HepG2 (cell line): ENCODE data around the gene USP7. TPM values are rescaled to one million over a fixed set of nuclear protein-coding genes. Genes with fewer than 3 reads are reported as not detected.

Source experiments
- BATF2 ChIP-seq: sonication (generic); formaldehyde crosslinking; IDR thresholded peaks from 2 replicates; pipeline ENCODE4 v1.8.0; 2022; ENCODE audit warnings: mild to moderate bottlenecking, missing genetic modification reagents, moderate library complexity
- CTCF ChIP-seq: sonication (generic); formaldehyde crosslinking; IDR thresholded peaks from 2 replicates; pipeline ENCODE4 v1.5.0; 2020; ENCODE audit warnings: mild to moderate bottlenecking, missing genetic modification reagents, moderate library complexity
- DPF2 ChIP-seq: sonication (generic); formaldehyde crosslinking; IDR thresholded peaks from 2 replicates; pipeline ENCODE4 v1.4.0; 2020; ENCODE audit warnings: mild to moderate bottlenecking, low read depth, missing genetic modification reagents, borderline replicate concordance
- GFI1 ChIP-seq: sonication (generic); formaldehyde crosslinking; IDR thresholded peaks from 2 replicates; pipeline ENCODE4 v1.5.0; 2020; ENCODE audit warnings: missing genetic modification reagents, mild to moderate bottlenecking, borderline replicate concordance
- HMGXB3 ChIP-seq: sonication (generic); formaldehyde crosslinking; IDR thresholded peaks from 2 replicates; pipeline ENCODE4 v1.4.0; 2020; ENCODE audit warnings: missing genetic modification reagents, borderline replicate concordance
- KDM6A ChIP-seq: IDR thresholded peaks from 2 replicates; pipeline ENCODE4 v1.6.1; 2016; ENCODE audit warnings: low read depth
- MEIS1 ChIP-seq: sonication (generic); formaldehyde crosslinking; IDR thresholded peaks from 2 replicates; pipeline ENCODE4 v1.9.0; 2021; ENCODE audit warnings: mild to moderate bottlenecking, missing genetic modification reagents, moderate library complexity, borderline replicate concordance
- MXD1 ChIP-seq: sonication (generic); formaldehyde crosslinking; IDR thresholded peaks from 2 replicates; pipeline ENCODE4 v1.4.0; 2020; ENCODE audit warnings: mild to moderate bottlenecking, missing genetic modification reagents
- NFYB ChIP-seq: sonication (generic); formaldehyde crosslinking; IDR thresholded peaks from 2 replicates; pipeline ENCODE4 v1.4.0; 2020; ENCODE audit warnings: missing genetic modification reagents
- PREB ChIP-seq: sonication (generic); formaldehyde crosslinking; IDR thresholded peaks from 2 replicates; pipeline ENCODE4 v1.4.0; 2020; ENCODE audit warnings: missing genetic modification reagents
- SP4 ChIP-seq: sonication (generic); formaldehyde crosslinking; IDR thresholded peaks from 2 replicates; pipeline ENCODE4 v1.8.1; 2023; ENCODE audit warnings: mild to moderate bottlenecking, missing genetic modification reagents
- ZBTB20 ChIP-seq: sonication (generic); formaldehyde crosslinking; IDR thresholded peaks from 2 replicates; pipeline ENCODE4 v1.8.1; 2023; ENCODE audit warnings: missing genetic modification reagents, low read depth, mild to moderate bottlenecking, borderline replicate concordance
- ZBTB38 ChIP-seq: sonication (generic); formaldehyde crosslinking; IDR thresholded peaks from 2 replicates; pipeline ENCODE4 v1.5.1; 2020; ENCODE audit warnings: mild to moderate bottlenecking, missing genetic modification reagents
- ZBTB46 ChIP-seq: sonication (generic); formaldehyde crosslinking; IDR thresholded peaks from 2 replicates; pipeline ENCODE4 v1.4.0; 2020; ENCODE audit warnings: mild to moderate bottlenecking, missing genetic modification reagents, borderline replicate concordance
- ZNF232 ChIP-seq: sonication (generic); formaldehyde crosslinking; IDR thresholded peaks from 2 replicates; pipeline ENCODE4 v1.4.0; 2020; ENCODE audit warnings: missing genetic modification reagents, borderline replicate concordance
- ZNF350 ChIP-seq: sonication (generic); formaldehyde crosslinking; IDR thresholded peaks from 2 replicates; pipeline ENCODE4 v1.4.0; 2020; ENCODE audit warnings: mild to moderate bottlenecking, low read depth, missing genetic modification reagents, borderline replicate concordance
- ZNF543 ChIP-seq: sonication (generic); formaldehyde crosslinking; IDR thresholded peaks from 2 replicates; pipeline ENCODE4 v1.4.0; 2020; ENCODE audit warnings: mild to moderate bottlenecking, missing genetic modification reagents
- ZNF569 ChIP-seq: sonication (generic); formaldehyde crosslinking; IDR thresholded peaks from 2 replicates; pipeline ENCODE4 v1.5.0; 2020; ENCODE audit warnings: mild to moderate bottlenecking, missing genetic modification reagents, moderate library complexity, borderline replicate concordance
- polyA plus RNA-seq, 8 experiments: library from polyadenylated mRNA; depleted of rRNA in 3 of 8; stranded (reverse) in 7 of 8; unstranded in 1 of 8; fragments of >200 nt; fragmentation: Illumina TruSeq in 4 of 8; extraction: Trizol in 4 of 8; gene quantifications; 2 replicates each; pipeline versions ENCODE4 v1.2.1 to v1.2.3, GENCODE V29; 2011 to 2016; ENCODE audit warnings: low read depth in 4 of 8, missing spikeins in 1 of 8, mixed read lengths in 1 of 8; ENCODE audit not compliant: insufficient read depth in 1 of 8
- total RNA-seq, 5 experiments: library from RNA; depleted of rRNA; stranded (reverse); fragments of >200 nt; fragmentation: Illumina TruSeq; extraction: Trizol; gene quantifications; 2 replicates each; pipeline ENCODE4 v1.2.3, GENCODE V29; 2016; ENCODE audit warnings: low read depth in 1 of 5

USP7 gene
- total and polyA plus RNA-seq, 2 of the 13 experiments (the other 11 are each of a cell fraction or from before 2014, with no cell fraction given), result 52.5 to 173 TPM

GRCh38 chr16:9008601-9009260 lies 45.0 kb upstream of the USP7 start (continued):
- TF ChIP-seq MXD1 (CRISPR knock-in tag), result peak; percentile 58; the same call in 1 of the 2 replicates
- TF ChIP-seq GFI1 (CRISPR knock-in tag), result peak; percentile 87
- peak; percentile 100 for TF ChIP-seq CTCF (CRISPR knock-in tag)
- TF ChIP-seq HMGXB3 (CRISPR knock-in tag), result peak; percentile 64; the same call in 1 of the 2 replicates
- no peak for TF ChIP-seq KDM6A (CRISPR knock-in tag)
- TF ChIP-seq SP4 (CRISPR knock-in tag), result no peak
- no peak for TF ChIP-seq ZNF569 (CRISPR knock-in tag)
- TF ChIP-seq DPF2 (CRISPR knock-in tag), result 0 out of 2 replicates have a peak, but pooled peaks have one; percentile 44
- TF ChIP-seq ZBTB46 (CRISPR knock-in tag), result no peak; the same call in 1 of the 2 replicates
- peak; percentile 31; the same call in 1 of the 2 replicates for TF ChIP-seq MEIS1 (CRISPR knock-in tag)
- peak; percentile 81; the same call in 1 of the 2 replicates for TF ChIP-seq ZNF232 (CRISPR knock-in tag)
- TF ChIP-seq PREB (CRISPR knock-in tag), result no peak
- TF ChIP-seq ZBTB20 (CRISPR knock-in tag), result peak; percentile 84; the same call in 1 of the 2 replicates
- no peak for TF ChIP-seq BATF2 (CRISPR knock-in tag)
- no peak for TF ChIP-seq NFYB (CRISPR knock-in tag)
- TF ChIP-seq ZNF543, result 0 out of 2 replicates have a peak, but pooled peaks have one; percentile 68
- TF ChIP-seq ZBTB38 (CRISPR knock-in tag), result peak; percentile 80
- peak; percentile 92; the same call in 1 of the 2 replicates for TF ChIP-seq ZNF350 (CRISPR knock-in tag)
